ENCODE measurements around the gene DISP3.

- TF ChIP-seq CTCF (conservative IDR thresholded peaks at IDR 0.05; ENCODE audit: low read depth, low read length) (no peak), POLR2A (IDR thresholded peaks at IDR 0.05; ENCODE audit: low read depth, low read length) (no peak), SMC3 (IDR thresholded peaks at IDR 0.05; ENCODE audit: low read depth, low read length) (no peak), RAD21 (IDR thresholded peaks at IDR 0.05; ENCODE audit: low read length) (no peak), BHLHE40 (IDR thresholded peaks at IDR 0.05; ENCODE audit: low read depth, low read length) (no peak), RCOR1 (IDR thresholded peaks at IDR 0.05; ENCODE audit: insufficient replicate concordance, low read length) (no peak), USF2 (IDR thresholded peaks at IDR 0.05; ENCODE audit: low read depth, low read length) (no peak), MAFK (IDR thresholded peaks at IDR 0.05; ENCODE audit: low read depth, low read length) (no peak)
These were observed 57.8 kb downstream of the DISP3 start for GRCh38 chr1:11536573-11537379.

All from IMR-90 (cell line).